Gastroesophageal sphincter (tissue), 3 donors: ENCODE measurements around the gene GUSB.

Source experiments
- CTCF ChIP-seq, 4 experiments: fragments of 200-600 bp in 2 of 4; fragments of 450-650 bp in 2 of 4; sonication (generic) in 1 of 4; IDR thresholded peaks; one replicate each; pipeline ENCODE4 v1.5.1; 2017 to 2019; ENCODE audit warnings: antibody characterized with exemption in 4 of 4, mild to moderate bottlenecking in 2 of 4, moderate library complexity in 2 of 4
- EP300 ChIP-seq: sonication (generic); formaldehyde crosslinking; IDR thresholded peaks from one replicate; pipeline ENCODE4 v1.6.1; 2017; ENCODE audit warnings: antibody characterized with exemption, mild to moderate bottlenecking
- POLR2A ChIP-seq, 2 donors: fragments of 450-650 bp; IDR thresholded peaks; one replicate each; pipeline ENCODE4 v1.6.1; 2017; ENCODE audit warnings: antibody characterized with exemption in 2 of 2, mild to moderate bottlenecking in 2 of 2, moderate library complexity in 1 of 2
- POLR2AphosphoS5 ChIP-seq: sonication (generic); formaldehyde crosslinking; IDR thresholded peaks from one replicate; pipeline ENCODE4 v1.6.1; 2017; ENCODE audit warnings: antibody characterized with exemption

- TF ChIP-seq CTCF (IDR thresholded peaks at IDR 0.05) (no peak), POLR2AphosphoS5 (no peak), POLR2A (IDR thresholded peaks at IDR 0.05) (no peak), EP300 (no peak)
Observed at GRCh38 chr7:65926588-65926987, 55.4 kb downstream of the GUSB start.
